ENCODE measurements around the gene SLC5A2.

GRCh38 chr16:31467151-31467773, 15.7 kb upstream of the SLC5A2 start:
- TF ChIP-seq POLR2AphosphoS5 (IDR thresholded peaks at IDR 0.05; ENCODE audit: low read depth, low read length) (no peak), SIN3A (IDR thresholded peaks at IDR 0.05; ENCODE audit: borderline replicate concordance, insufficient read depth, low read length) (no peak), REST (IDR thresholded peaks at IDR 0.05; ENCODE audit: insufficient read depth in 1 of 2, low read depth in 2 of 2, low read length in 2 of 2) (no peak), FOXP2 (optimal IDR thresholded peaks at IDR 0.05; ENCODE audit: borderline replicate concordance, extremely low read depth, extremely low read length, insufficient read depth) (no peak)

All from PFSK-1 (cell line).